DMS114 treated with DMSO at 0.1 percent for 48 hours (cell line): Measurements from ENCODE around the gene ETFA.

Experiments used
- DNase-seq: peaks from one replicate; lab custom pipeline; 2025; ENCODE audit not compliant: unreplicated experiment; lab: John Stamatoyannopoulos, UW

The ETFA gene

DNA sequence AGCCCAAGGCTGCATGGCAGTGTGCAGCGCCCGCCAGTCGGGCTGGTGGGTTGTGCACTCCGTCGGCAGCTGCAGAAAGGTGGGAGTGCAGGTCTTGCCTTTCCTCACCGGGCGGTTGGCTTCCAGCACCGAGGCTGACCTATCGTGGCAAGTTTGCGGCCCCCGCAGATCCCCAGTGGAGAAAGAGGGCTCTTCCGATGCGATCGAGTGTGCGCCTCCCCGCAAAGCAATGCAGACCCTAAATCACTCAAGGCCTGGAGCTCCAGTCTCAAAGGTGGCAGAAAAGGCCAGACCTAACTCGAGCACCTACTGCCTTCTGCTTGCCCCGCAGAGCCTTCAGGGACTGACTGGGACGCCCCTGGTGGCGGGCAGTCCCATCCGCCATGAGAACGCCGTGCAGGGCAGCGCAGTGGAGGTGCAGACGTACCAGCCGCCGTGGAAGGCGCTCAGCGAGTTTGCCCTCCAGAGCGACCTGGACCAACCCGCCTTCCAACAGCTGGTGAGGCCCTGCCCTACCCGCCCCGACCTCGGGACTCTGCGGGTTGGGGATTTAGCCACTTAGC lies 29.6 kb upstream of the ETFA start:
- peak; percentile 29 for DNase-seq

DNA sequence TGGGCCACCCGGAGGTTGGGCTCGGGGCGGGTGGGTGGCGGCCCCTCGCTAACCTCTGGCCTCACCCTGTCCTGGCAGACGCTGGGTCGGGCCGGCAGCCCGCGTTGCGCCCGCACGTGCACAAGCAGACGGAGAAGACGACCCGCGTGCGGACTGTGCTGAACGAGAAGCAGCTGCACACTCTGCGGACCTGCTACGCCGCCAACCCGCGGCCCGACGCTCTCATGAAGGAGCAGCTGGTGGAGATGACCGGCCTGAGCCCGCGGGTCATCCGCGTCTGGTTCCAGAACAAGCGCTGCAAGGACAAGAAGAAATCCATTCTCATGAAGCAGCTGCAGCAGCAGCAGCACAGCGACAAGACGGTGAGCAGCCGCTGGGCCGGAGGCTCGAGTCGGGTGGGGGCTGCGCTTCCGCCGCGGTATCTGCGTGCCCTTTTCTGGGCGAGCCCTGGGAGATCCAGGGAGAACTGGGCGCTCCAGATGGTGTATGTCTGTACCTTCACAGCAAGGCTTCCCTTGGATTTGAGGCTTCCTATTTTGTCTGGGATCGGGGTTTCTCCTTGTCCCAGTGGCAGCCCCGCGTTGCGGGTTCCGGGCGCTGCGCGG lies 29.0 kb upstream of the ETFA start:
- DNase-seq: peak; percentile 43

DNA sequence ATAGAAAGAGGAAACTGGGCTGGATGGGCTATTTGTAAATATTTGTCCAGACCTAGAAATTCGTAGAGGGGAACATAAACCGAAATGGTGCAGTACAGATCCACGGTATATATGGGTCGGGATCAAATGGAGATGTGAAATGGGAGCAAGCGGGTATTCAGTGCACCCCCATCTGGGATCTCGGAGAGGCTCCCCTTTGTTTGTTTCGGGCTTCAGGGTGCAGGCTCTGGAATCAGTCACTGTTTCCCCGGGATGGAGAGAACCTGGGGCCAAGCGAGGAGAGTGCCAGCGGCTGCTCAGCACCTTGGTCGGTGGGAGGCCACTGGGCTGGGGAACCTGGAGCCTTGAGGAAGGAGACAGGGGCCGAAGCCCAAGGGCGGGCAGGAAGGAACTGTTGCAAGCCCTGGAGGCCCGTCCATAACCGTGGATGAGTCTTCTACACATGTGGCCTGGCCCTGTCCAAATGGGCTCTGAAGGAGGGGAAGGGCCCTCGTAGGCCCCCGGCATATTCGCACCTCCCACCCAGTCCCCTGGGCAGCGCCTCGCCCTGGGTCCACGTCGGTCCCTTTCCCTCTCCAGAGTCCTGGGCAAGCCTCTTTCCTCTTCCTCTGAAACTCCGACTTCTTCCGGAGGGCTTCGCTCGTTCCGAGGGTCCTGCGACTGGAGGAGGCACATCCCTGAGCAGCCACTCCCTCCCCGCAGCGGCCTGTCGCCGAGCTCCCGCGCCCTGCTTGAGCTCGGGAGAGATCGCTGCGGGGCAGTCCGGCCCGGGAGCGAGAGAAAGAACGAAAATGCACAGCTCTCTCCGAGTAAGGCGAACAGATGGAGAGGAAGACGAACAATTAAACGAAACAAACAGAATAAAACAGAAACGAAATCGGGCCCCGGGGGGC lies 28.3 kb upstream of the ETFA start:
- DNase-seq: peak; percentile 54

DNA sequence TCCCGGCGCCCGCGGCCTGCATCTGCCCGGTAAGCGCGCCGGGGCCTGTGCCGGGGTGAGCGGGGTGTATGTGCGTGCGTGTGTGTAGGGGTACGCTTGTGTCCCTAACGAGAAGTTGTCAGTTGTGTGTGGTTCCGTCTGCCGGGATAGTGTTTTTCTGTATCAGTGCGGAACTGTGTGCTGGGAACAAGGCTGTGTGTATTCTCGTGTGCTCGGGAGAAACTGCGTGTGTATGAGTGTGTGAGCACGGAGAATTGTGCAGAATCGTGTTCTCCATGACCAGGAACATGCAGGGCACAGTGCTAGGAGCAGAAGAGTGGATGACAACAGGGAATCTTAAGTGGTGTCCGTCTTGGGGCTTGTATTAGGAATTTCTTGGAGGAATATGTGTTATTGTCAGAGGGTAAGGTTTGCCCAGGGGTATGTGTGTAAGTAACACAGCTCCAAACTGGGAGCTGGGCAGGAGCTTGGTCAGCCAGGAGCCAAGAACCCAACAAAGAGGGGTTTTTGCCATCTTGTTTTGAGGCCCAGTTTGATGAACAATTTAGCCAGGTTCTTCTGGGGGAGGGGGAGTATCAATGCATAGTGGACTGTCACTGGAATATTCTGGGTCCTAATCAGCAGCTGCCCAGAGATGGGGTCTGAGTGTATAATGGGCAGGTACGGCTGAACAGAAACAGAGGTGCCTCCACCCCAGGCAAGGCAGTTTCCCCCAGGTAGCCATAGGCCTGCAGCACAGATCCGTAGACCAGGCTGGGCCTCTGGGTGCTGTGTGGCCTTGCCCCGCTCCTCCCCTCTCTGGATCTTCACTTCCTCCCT lies 27.4 kb upstream of the ETFA start:
- DNase-seq: no peak

- no peak for DNase-seq
Observed at GRCh38 chr15:76337696-76338485, 26.6 kb upstream of the ETFA start.

DNA sequence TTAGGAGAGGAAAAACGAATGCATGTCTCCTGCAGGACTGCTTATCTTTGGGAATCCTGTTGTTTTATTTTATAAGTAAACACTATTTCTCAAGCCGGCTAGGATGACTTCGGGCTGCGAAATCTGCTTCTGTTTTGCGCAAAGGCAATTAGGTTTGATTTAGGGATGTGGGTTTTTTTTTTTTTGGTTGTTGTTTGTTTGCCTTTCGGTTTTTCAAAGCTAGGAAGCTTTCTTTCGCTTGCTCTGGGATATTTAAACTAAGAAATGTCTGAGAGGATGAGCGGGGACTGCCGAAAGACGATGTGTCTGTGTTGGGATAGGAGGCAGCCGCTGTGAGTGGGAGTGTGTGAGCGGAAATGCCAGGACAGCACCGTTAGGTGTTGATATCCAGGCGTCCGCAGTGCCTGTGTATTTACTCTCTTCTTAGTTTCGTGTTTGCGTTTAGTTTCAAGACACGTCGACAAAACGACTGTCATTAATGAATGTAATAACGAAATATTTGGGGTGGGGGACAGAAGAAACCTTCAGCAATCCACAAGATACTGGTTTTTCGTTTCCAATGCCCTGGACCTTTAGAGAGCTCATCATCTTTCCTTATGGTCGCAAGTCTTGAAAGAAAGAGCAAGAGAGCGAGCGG lies 25.9 kb upstream of the ETFA start:
- DNase-seq: peak; percentile 43

DNA sequence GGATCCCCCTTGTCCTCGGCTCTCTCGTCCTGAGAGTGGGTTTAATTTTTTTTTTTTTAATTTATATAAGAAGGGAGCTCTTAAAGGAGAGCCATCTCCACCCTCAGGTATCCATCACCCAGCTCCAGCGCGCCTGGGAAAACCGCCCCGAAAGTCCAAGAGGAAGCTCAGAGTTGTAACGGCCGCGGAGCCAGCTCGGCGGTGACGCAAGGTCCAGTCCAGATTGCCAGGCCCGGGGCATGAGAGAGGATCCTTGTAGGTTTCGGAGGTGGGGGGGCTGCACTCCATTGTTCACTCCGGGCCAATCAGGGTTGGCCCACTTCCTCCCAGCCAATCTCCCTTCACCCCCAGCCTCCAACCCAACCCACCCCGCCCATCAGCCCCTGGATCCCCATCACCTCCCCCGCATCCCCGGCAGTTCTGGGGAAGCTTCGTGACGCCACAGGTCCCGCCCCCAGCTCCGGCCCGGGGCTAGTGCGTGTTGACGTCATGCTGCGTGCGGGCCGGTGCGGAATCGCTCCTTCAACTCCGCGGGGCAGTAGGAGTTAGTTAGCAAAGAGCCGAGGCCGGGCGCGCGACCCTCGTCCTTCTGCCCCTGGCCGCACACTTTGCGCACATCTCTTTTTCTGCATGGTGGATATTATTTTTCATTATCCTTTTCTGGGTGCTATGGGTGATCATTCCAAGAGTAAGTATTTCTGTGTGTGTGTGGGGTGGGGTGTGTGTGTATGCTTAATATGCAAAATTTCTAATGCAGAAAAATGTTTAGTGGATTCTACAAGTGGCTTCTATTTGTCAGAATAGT lies 25.2 kb upstream of the ETFA start, which contains the start of gene ISL2:
Gene ISL2 (plus strand): TSS at position 520 of the 805 bp plus-strand sequence. CDS start 111 bp downstream, at position 631.
- DNase-seq: peak; percentile 88

GRCh38 chr15:76335307-76336253 lies 24.3 kb upstream of the ETFA start:
- DNase-seq: peak; percentile 43

- no peak for DNase-seq
Observed at GRCh38 chr15:76334438-76335306, 23.4 kb upstream of the ETFA start.

GRCh38 chr15:76333720-76334437 lies 22.6 kb upstream of the ETFA start:
- no peak for DNase-seq

- no peak for DNase-seq
Observed at GRCh38 chr15:76333309-76333708, 22.0 kb upstream of the ETFA start.

- DNase-seq: no peak
Observed at GRCh38 chr15:76332796-76333195, 21.5 kb upstream of the ETFA start.

GRCh38 chr15:76330080-76330680 lies 18.9 kb upstream of the ETFA start:
- peak; percentile 47 for DNase-seq

DNA sequence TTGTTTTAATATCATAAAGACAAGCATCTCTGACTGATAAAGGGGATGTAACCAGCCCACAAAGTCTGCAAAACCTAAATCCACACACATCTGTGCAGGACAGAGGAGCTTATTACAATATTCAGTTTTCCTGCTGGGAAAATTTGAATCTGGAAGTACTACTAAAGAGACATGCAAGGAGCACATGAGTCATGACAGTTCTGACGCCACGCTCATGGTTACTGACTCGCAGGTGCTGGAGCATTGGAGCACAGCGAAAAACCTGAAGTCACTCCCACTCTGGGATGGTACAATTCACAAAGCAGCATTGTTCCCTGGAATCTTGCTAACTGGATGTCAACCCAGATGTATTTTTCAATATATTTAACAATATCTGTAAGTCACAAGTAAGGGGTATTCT lies 17.7 kb upstream of the ETFA start:
- no peak for DNase-seq

GRCh38 chr15:76328106-76328696 lies 16.9 kb upstream of the ETFA start:
- no peak for DNase-seq
